DND-41 (cell line): Measurements from ENCODE around the gene SMARCA1.
"Not testable (repeated sequence)": the region's sequence is repeated elsewhere in the genome, so short reads cannot be mapped to it uniquely, and the experiment has no call there.

Source experiments
- ATAC-seq: fragments of 200-7000 bp; cut with Tn5 transposase; 3 replicates; pipeline ENCODE4 v1.9.1; 2021; ENCODE audit warnings: low read depth; ENCODE audit not compliant: insufficient read depth
- DNase-seq: peaks from one replicate; pipeline ENCODE4 v3.0.0-alpha.2; 2020
- H2AFZ ChIP-seq: 2 replicates; pipeline ENCODE4 v1.6.0; 2012; ENCODE audit warnings: low read depth, low read length
- H3K27ac ChIP-seq: 2 replicates; pipeline ENCODE4 v1.5.1; 2012; ENCODE audit warnings: low read length, inconsistent platforms
- H3K27me3 ChIP-seq: fragments of 200-600 bp; sonication (generic); 2 replicates; pipeline ENCODE4 v1.6.0; 2012; ENCODE audit warnings: low read length, mild to moderate bottlenecking, inconsistent platforms; ENCODE audit not compliant: insufficient read depth, poor library complexity
- H3K36me3 ChIP-seq: 2 replicates; pipeline ENCODE4 v1.5.1; 2012; ENCODE audit warnings: low read length, inconsistent platforms; ENCODE audit not compliant: insufficient read depth
- H3K4me1 ChIP-seq: 2 replicates; pipeline ENCODE4 v1.5.1; 2012; ENCODE audit warnings: mild to moderate bottlenecking, low read length; ENCODE audit not compliant: insufficient read depth
- H3K4me2 ChIP-seq: 2 replicates; pipeline ENCODE4 v1.6.0; 2012; ENCODE audit warnings: mild to moderate bottlenecking, moderate library complexity, low read length, inconsistent platforms; ENCODE audit not compliant: insufficient read depth
- H3K4me3 ChIP-seq, 2 experiments: fragments of 200-600 bp in 1 of 2; shearing (Covaris generic) in 1 of 2; 2 replicates each; pipeline ENCODE4 v1.5.1; 2012 to 2016; ENCODE audit warnings: inconsistent platforms in 2 of 2, low read length in 2 of 2, mild to moderate bottlenecking in 2 of 2, low read depth in 1 of 2, moderate library complexity in 1 of 2
- H3K79me2 ChIP-seq: 2 replicates; pipeline ENCODE4 v1.6.0; 2012; ENCODE audit warnings: low read length, inconsistent platforms; ENCODE audit not compliant: insufficient read depth
- H3K9ac ChIP-seq: 2 replicates; pipeline ENCODE4 v1.6.0; 2012; ENCODE audit warnings: low read depth, mild to moderate bottlenecking, inconsistent platforms, low read length, moderate library complexity
- H3K9me3 ChIP-seq: 2 replicates; pipeline ENCODE4 v1.5.1; 2012; ENCODE audit warnings: low read length, moderate library complexity, mild to moderate bottlenecking, inconsistent platforms; ENCODE audit not compliant: insufficient read depth, severe bottlenecking
- H4K20me1 ChIP-seq: 2 replicates; pipeline ENCODE4 v1.6.0; 2012; ENCODE audit warnings: low read length; ENCODE audit not compliant: insufficient read depth
- CTCF ChIP-seq: IDR thresholded peaks from 2 replicates; pipeline ENCODE4 v1.5.1; 2012; ENCODE audit warnings: borderline replicate concordance, low read length, moderate library complexity, mild to moderate bottlenecking; ENCODE audit not compliant: poor library complexity, severe bottlenecking; ENCODE audit errors: extremely low read depth
- EZH2 ChIP-seq: IDR thresholded peaks from 3 replicates; pipeline ENCODE4 v1.6.1; 2012; ENCODE audit warnings: borderline replicate concordance, low read depth, mild to moderate bottlenecking, moderate library complexity, low read length, inconsistent platforms; ENCODE audit not compliant: severe bottlenecking

The SMARCA1 gene

GRCh38 chrX:129566073-129566472 lies 42.8 kb upstream of the SMARCA1 start:
- no peak overlapping the region for H2AFZ ChIP-seq
- ATAC-seq (no peak), DNase-seq (no peak)
- peaks cover 44% of the 10 kb centered on the region for H3K36me3 ChIP-seq
- no peaks in the 10 kb centered on the region for H4K20me1 ChIP-seq
- H3K9me3 ChIP-seq: no peaks in the 10 kb centered on the region
- no peaks in the 10 kb centered on the region for H3K4me1 ChIP-seq
- no peak for TF ChIP-seq EZH2
- no peak overlapping the region for H3K4me2 ChIP-seq
- H3K9ac ChIP-seq: no peak overlapping the region
- no peaks in the 10 kb centered on the region for H3K27me3 ChIP-seq
- no peak overlapping the region for H3K27ac ChIP-seq
- H3K79me2 ChIP-seq: no peaks in the 10 kb centered on the region
- H3K4me3 ChIP-seq: no peak overlapping the region

GRCh38 chrX:129565046-129565650 lies 41.9 kb upstream of the SMARCA1 start:
- H3K27me3 ChIP-seq: no peaks in the 10 kb centered on the region
- ATAC-seq (no peak), DNase-seq (no peak)
- TF ChIP-seq EZH2: no peak
- no peak for TF ChIP-seq CTCF
- no peaks in the 10 kb centered on the region for H4K20me1 ChIP-seq
- H3K79me2 ChIP-seq: no peaks in the 10 kb centered on the region
- H3K9ac ChIP-seq: no peak overlapping the region
- no peaks in the 10 kb centered on the region for H3K9me3 ChIP-seq
- no peaks in the 10 kb centered on the region for H3K4me1 ChIP-seq
- no peak overlapping the region for H3K4me2 ChIP-seq
- no peak overlapping the region for H3K4me3 ChIP-seq
- no peak overlapping the region for H2AFZ ChIP-seq
- H3K36me3 ChIP-seq: peaks cover 38% of the 10 kb centered on the region
- H3K27ac ChIP-seq: no peak overlapping the region

GRCh38 chrX:129564345-129564744 lies 41.1 kb upstream of the SMARCA1 start:
- H3K4me2 ChIP-seq, H3K4me3 ChIP-seq, H3K9ac ChIP-seq, DNase-seq, H2AFZ ChIP-seq, ATAC-seq, H3K27ac ChIP-seq, H3K27me3 ChIP-seq, H3K79me2 ChIP-seq, H3K4me1 ChIP-seq, H3K9me3 ChIP-seq, H4K20me1 ChIP-seq: not testable (repeated sequence)
- H3K36me3 ChIP-seq: peaks cover 39% of the 10 kb centered on the region

- no peaks in the 10 kb centered on the region for H3K79me2 ChIP-seq
- H3K4me2 ChIP-seq: no peak overlapping the region
- no peak overlapping the region for H3K9ac ChIP-seq
- no peak overlapping the region for H3K27ac ChIP-seq
- TF ChIP-seq EZH2: no peak
- TF ChIP-seq CTCF: no peak
- H4K20me1 ChIP-seq: no peaks in the 10 kb centered on the region
- H3K27me3 ChIP-seq: no peaks in the 10 kb centered on the region
- H3K9me3 ChIP-seq: no peaks in the 10 kb centered on the region
- ATAC-seq (no peak), DNase-seq (no peak)
- H3K4me1 ChIP-seq: no peaks in the 10 kb centered on the region
- H3K36me3 ChIP-seq: peaks cover 40% of the 10 kb centered on the region
- no peak overlapping the region for H2AFZ ChIP-seq
- H3K4me3 ChIP-seq: no peak overlapping the region
These were observed 38.2 kb upstream of the SMARCA1 start for GRCh38 chrX:129561453-129561852.
